Activated T-cell treated with anti-CD3 and anti-CD28 coated beads, Interleukin-2, amount 50 U/mL, for 72 hours (primary cell): Measurements from ENCODE around the gene SNRNP40. TPM values are rescaled to one million over a fixed set of nuclear protein-coding genes. Genes with fewer than 3 reads are reported as not detected.

Source experiments
- ATAC-seq, 2 donors: fragments of 150-1000 bp; cut with Tn5 transposase; replicated peaks in 1 of 2; 2 replicates each; pipeline ENCODE4 v1.10.0; 2021; ENCODE audit warnings: moderate library complexity in 2 of 2, mild to moderate bottlenecking in 1 of 2
- DNase-seq, 2 donors: peaks; one replicate each; pipeline ENCODE4 v3.0.0; 2021 to 2022; ENCODE audit warnings: mixed read lengths in 1 of 2
- H3K27ac Mint-ChIP-seq: one replicate; pipeline ENCODE4 v1.8.0; 2022; ENCODE audit warnings: mild to moderate bottlenecking, moderate library complexity, mixed read lengths
- H3K27me3 Mint-ChIP-seq: one replicate; pipeline ENCODE4 v1.8.0; 2022; ENCODE audit warnings: low read depth, mixed read lengths
- H3K36me3 Mint-ChIP-seq, 2 donors: one replicate each; pipeline ENCODE4 v1.8.0; 2022; ENCODE audit warnings: mixed read lengths in 2 of 2, mild to moderate bottlenecking in 1 of 2; ENCODE audit not compliant: insufficient read depth in 2 of 2
- H3K4me1 Mint-ChIP-seq: one replicate; pipeline ENCODE4 v1.8.0; 2022; ENCODE audit warnings: low read depth, mixed read lengths
- H3K4me3 Mint-ChIP-seq, 2 donors: one replicate each; pipeline ENCODE4 v1.8.0; 2022; ENCODE audit warnings: mild to moderate bottlenecking in 2 of 2, mixed read lengths in 2 of 2, moderate library complexity in 2 of 2
- H3K9me3 Mint-ChIP-seq, 2 donors: one replicate each; pipeline ENCODE4 v1.8.0; 2022; ENCODE audit warnings: mixed read lengths in 2 of 2
- total RNA-seq, 2 donors: library from RNA; stranded (reverse); gene quantifications; one replicate each; pipeline ENCODE4 v1.2.3, GENCODE V29; 2022

SNRNP40 gene
- total RNA-seq, 2 donors from 2014 or later, result 85.3 to 101 TPM

DNA sequence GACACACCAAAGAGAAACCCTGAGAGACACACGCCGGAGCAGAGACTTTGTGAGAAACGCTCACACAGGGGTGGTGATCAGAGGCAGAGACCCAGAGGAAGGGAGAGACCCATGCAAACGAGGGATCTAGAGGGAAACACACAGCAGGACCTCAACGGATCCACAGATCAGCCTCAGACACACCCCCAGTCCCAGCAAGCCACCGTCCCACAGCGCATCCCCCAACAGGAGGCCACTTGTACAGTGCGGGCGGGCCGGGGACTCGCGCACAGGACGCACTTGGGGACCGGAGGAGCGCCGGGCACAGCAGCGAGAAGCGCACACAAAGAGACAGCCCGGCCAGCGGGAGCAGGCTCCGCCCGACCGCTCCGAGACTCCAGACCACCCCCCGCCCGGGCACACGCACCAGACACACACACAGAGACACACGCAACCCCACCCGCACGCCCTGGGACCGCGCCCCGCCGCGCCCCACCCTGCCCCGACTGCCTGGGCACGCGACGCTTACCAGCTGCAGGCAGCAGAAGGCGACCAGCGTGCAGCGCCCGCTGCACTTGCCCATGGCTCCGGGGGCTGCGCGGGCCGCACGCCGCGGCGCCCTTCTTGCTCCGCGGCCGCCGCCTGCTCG is 57.5 kb downstream of the SNRNP40 start:
- H3K4me1 Mint-ChIP-seq, result peaks cover 17% of the 10 kb centered on the region
- peak; percentile 1 to 2 for DNase-seq
- H3K4me3 Mint-ChIP-seq, result peak overlapping the region; percentile 53 to 70
- H3K36me3 Mint-ChIP-seq, result no peaks in the 10 kb centered on the region
- peaks cover 56% of the 10 kb centered on the region for H3K27me3 Mint-ChIP-seq
- peak; percentile 36 to 50 for ATAC-seq
- no peaks in the 10 kb centered on the region for H3K9me3 Mint-ChIP-seq
- no peak overlapping the region for H3K27ac Mint-ChIP-seq

DNA sequence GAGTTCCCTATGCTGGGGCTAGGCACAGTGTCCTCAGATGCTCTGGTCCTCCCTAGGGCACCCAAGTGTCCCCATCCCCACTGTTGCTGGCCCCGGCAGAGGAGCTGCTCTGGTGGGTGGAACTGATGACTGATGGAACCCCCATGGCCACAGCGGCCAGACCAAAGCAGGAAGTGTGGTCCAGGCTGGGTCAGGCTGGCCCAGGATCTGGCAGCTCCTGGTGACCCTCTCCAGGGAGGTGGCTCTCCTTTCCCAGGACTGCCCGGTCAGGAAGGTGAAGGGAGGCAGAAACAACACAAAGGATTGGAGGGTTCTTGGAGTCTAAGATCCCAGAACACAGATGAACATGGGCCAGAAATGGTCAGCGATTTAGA is 58.0 kb downstream of the SNRNP40 start:
- no peak for ATAC-seq
- peaks cover 56% of the 10 kb centered on the region for H3K27me3 Mint-ChIP-seq

DNA sequence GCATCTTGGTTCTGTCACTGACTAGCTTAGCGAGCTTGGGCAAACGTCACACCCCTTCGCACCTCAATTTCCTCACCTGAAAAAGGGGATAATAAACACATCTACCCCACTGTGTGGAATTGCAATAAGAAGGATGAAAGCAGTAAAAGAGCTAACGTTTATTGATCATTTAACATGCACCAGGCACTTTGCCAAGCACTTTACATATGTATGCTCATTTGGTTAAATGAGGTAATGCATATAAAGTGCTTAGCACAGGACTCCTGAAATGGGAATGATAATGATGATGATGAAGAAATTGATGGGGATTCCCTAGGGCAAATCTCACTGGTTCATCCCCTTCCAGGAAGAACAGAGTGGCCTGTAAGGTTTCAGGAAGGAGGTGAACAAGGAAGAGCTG is 61.7 kb downstream of the SNRNP40 start:
- peaks cover 44% of the 10 kb centered on the region for H3K27me3 Mint-ChIP-seq
- no peak overlapping the region for H3K4me3 Mint-ChIP-seq
- DNase-seq, result no peak
- H3K9me3 Mint-ChIP-seq, result no peaks in the 10 kb centered on the region
- H3K27ac Mint-ChIP-seq, result no peak overlapping the region
- no peak for ATAC-seq
- peaks cover 7% of the 10 kb centered on the region for H3K4me1 Mint-ChIP-seq
- no peaks in the 10 kb centered on the region for H3K36me3 Mint-ChIP-seq

More for the DNA sequence above, 58.0 kb downstream of the SNRNP40 start:
- no peaks in the 10 kb centered on the region for H3K9me3 Mint-ChIP-seq
- peak overlapping the region; percentile 53 to 70 for H3K4me3 Mint-ChIP-seq
- peaks cover 17% of the 10 kb centered on the region for H3K4me1 Mint-ChIP-seq
- DNase-seq, result no peak
- no peaks in the 10 kb centered on the region for H3K36me3 Mint-ChIP-seq
- H3K27ac Mint-ChIP-seq, result no peak overlapping the region

DNA sequence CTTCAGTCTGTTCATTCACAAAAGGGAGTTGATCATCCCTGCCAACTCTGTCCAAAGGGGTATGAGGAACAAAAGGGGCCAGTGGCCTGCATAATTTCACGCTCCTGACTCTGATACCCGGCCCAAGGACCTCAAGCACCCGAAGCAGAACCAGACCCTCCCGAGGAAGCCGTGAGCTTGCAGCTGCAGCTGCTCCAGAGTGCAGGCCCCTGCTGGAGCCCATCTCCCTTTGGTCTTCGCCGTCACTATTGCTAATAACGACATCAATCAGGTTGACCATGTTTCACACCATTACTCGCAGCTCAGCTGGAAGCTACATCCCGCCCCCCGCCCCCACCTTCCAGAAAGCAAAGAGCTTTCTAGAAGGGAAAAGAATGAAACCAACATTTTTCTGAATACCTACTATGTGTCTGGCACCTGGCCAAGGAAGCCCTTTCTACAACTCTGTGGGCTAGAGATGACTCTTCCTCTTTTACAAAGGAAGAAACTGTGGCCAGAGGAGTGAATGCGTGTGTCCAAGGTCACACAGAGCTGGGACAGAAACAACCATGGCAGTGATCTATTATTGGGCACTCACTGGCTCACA is 62.4 kb downstream of the SNRNP40 start:
- peaks cover 43% of the 10 kb centered on the region for H3K27me3 Mint-ChIP-seq
- H3K27ac Mint-ChIP-seq, result no peak overlapping the region
- peaks cover 7% of the 10 kb centered on the region for H3K4me1 Mint-ChIP-seq
- H3K4me3 Mint-ChIP-seq, result no peak overlapping the region
- H3K9me3 Mint-ChIP-seq, result no peaks in the 10 kb centered on the region
- H3K36me3 Mint-ChIP-seq, result no peaks in the 10 kb centered on the region
- DNase-seq (no peak), ATAC-seq (no peak)

DNA sequence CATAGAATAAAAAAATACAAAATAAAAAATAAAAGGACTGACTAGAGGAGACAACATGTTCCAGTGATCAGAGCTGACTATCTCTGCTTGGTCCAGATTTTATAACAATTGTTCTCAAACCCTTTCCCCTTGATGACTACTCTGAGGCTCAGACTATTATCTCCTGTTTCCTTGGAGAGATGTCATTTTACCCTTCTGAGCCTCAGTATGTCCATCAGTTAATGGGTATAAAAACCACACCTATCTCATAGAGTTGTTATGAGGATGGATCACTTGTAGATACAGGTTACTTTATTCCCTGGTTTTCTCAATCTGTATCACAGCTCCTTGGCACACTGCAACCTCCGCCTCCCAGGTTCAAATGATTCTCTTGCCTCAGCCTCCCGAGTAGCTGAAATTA is 63.9 kb downstream of the SNRNP40 start:
- Mint-ChIP-seq H3K4me3 (no peak overlapping the region), H3K27ac (no peak overlapping the region), H3K9me3 (no peaks in the 10 kb centered on the region), H3K4me1 (no peaks in the 10 kb centered on the region), H3K27me3 (peaks cover 28% of the 10 kb centered on the region), H3K36me3 (no peaks in the 10 kb centered on the region)
- no peak for DNase-seq
- no peak for ATAC-seq

DNA sequence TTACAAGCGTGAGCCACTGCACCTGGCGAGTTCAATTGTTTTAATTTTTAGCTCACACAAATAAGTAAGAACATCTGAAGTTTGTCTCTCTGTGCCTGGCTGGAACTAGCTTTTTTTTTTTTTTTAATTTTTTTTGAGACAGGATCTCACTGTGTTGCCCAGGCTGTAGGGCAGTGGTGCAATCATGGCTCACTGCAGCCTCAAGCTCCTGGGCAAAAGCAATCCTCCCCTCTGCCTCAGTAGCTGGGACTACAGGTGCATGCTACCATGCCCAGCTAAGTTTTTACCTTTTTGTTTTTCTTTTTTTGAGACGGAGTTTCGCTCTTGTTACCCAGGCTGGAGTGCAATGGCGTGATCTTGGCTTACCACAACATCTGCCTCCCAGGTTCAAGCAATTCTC is 64.8 kb downstream of the SNRNP40 start:
- Mint-ChIP-seq H3K36me3 (no peaks in the 10 kb centered on the region), H3K4me1 (no peaks in the 10 kb centered on the region), H3K27me3 (peaks cover 25% of the 10 kb centered on the region), H3K9me3 (no peaks in the 10 kb centered on the region), H3K27ac (no peak overlapping the region), H3K4me3 (no peak overlapping the region)
- DNase-seq (no peak), ATAC-seq (no peak)

DNA sequence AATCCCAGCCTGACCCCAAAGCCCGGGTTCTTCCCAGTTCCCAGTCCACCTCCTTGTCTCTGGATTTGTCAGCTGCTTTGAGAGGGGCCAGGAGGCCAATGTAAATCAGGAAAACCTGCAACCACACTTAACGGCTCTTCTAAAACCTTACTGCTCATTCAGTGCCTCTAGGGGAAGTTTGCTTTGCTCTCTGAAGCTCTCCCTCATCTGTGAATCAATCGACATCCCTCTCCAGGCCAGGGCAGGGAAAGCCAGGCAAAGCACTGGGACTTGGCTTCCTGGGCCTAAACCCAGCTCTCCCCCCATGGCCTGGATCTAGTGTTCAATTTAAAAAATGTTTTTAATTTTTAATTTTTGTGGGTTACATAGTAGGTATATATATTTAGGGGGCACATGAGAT is 66.2 kb downstream of the SNRNP40 start:
- H3K9me3 Mint-ChIP-seq, result no peaks in the 10 kb centered on the region
- no peaks in the 10 kb centered on the region for H3K36me3 Mint-ChIP-seq
- no peak overlapping the region for H3K4me3 Mint-ChIP-seq
- H3K27me3 Mint-ChIP-seq, result peaks cover 11% of the 10 kb centered on the region
- ATAC-seq (no peak), DNase-seq (no peak)
- H3K4me1 Mint-ChIP-seq, result no peaks in the 10 kb centered on the region
- H3K27ac Mint-ChIP-seq, result no peak overlapping the region

DNA sequence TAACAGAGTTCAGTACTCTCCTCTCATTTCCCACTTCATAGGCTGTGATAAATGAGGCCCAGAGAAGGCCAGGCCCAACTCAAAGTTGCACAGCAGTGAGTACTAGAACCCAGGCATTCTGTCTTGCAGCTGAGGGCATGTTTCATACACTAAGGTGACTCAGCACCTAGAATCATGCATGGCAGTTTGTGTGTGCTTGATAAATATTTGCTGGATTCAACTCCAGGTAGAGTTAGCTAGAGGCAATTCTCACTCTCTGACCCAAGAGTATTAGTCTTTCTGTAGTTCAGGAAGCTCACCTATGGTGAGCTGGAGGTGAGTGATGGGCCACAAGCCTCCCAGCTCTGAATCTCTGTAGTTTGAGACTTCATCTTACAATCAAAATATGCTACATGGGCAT is 67.6 kb downstream of the SNRNP40 start:
- DNase-seq (no peak), ATAC-seq (no peak)
- H3K36me3 Mint-ChIP-seq, result no peaks in the 10 kb centered on the region
- H3K27ac Mint-ChIP-seq, result no peak overlapping the region
- no peaks in the 10 kb centered on the region for H3K9me3 Mint-ChIP-seq
- H3K27me3 Mint-ChIP-seq, result no peaks in the 10 kb centered on the region
- H3K4me3 Mint-ChIP-seq, result no peak overlapping the region
- H3K4me1 Mint-ChIP-seq, result no peaks in the 10 kb centered on the region

DNA sequence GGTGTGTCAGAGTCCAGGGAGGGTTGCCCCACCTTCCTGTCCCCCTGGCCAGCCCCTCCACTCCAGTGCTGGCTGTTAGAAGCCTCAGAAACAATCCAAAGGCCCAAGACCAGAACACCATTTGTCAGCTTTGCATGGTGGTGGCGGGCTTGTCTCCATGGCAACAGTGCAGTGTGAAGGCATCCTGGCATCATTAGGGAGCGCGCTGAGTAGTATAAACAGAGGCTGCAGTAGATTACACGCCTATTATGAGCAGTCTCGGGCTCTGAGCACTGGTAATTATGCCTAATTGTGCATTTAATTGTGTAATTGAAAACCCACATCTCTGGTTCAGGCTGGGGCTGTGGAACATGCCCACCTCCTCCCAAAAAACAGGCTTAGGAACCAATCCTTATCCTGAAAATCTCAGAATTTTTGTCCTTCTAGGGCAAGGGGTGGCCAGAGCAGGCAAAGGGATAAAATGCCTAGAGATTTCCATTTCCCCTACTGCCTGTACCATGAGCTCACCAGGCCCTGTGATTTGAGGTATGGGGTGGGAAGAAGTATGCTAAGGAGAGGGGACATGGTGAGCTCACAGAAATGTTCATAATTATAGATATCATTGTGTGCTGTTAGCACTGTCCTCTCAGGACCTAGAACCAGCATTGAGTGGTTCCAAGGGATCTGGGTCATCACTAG is 68.6 kb downstream of the SNRNP40 start:
- H3K36me3 Mint-ChIP-seq, result no peaks in the 10 kb centered on the region
- no peaks in the 10 kb centered on the region for H3K9me3 Mint-ChIP-seq
- H3K4me3 Mint-ChIP-seq, result no peak overlapping the region
- no peaks in the 10 kb centered on the region for H3K27me3 Mint-ChIP-seq
- ATAC-seq, result no peak
- H3K4me1 Mint-ChIP-seq, result no peaks in the 10 kb centered on the region
- no peak for DNase-seq
- no peak overlapping the region for H3K27ac Mint-ChIP-seq

DNA sequence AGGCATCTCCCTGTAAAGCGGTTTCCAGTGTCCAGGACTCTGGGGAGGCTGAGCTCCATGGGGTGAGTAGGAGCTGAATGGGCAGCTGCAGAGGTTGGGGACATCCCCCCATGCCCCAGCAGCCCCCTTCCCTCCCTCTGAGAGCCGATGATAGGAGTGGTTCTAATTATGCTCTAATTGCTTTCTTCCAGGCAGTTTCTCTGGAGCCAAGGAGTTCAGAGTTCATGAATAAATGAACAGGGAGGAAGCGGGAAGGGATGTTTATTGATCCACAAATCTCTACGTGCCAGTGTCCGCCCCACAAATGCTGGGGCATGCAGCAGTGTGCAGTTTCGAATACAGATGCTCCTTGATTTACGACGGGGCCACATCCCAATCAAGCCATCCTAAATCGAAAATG is 72.5 kb downstream of the SNRNP40 start:
- H3K27ac Mint-ChIP-seq, result no peak overlapping the region
- no peak overlapping the region for H3K4me3 Mint-ChIP-seq
- H3K9me3 Mint-ChIP-seq, result no peaks in the 10 kb centered on the region
- H3K27me3 Mint-ChIP-seq, result no peaks in the 10 kb centered on the region
- DNase-seq, result no peak
- H3K36me3 Mint-ChIP-seq, result no peaks in the 10 kb centered on the region
- no peaks in the 10 kb centered on the region for H3K4me1 Mint-ChIP-seq
- ATAC-seq, result no peak

DNA sequence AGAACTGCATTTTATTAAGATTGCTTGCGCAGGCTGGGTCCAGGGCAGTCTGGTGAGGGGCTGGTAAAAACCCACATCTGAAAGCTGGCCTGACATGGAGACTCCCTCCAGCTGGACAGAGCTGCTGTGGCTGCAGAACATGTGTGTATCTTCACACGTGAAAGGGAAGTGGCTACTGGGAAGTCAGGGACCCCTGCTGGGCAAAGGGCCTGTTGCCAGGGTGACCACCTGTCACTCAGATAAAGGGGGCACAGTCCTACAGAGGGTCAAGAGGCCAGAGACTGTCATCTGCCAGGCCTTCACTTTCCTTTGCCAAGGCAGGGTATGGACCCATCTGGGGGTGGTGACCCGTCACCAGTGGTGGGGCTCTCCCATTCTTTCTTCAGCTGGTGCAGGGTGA is 74.4 kb downstream of the SNRNP40 start:
- Mint-ChIP-seq H3K36me3 (no peaks in the 10 kb centered on the region), H3K27me3 (no peaks in the 10 kb centered on the region), H3K27ac (no peak overlapping the region), H3K4me3 (no peak overlapping the region), H3K9me3 (no peaks in the 10 kb centered on the region), H3K4me1 (no peaks in the 10 kb centered on the region)
- ATAC-seq, result no peak
- no peak for DNase-seq

DNA sequence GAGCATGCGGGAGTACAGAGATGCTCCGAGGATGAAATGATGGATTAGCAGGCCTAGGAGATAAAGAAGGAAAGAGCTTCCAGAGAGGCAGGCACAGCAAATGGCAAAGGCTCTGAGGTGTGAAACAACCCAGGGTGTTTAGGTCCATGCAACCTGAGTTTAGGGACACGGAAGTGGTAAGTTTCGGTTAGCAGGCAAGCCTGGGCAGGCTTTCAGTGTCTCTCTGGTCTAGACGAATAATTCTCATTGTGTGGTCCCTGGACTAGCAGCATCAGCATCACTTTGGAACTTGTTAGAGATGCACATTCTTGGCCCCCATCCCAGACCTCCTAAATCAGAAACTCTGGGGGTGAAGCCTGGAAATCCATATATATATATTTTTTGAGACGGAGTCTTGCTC is 75.5 kb downstream of the SNRNP40 start:
- ATAC-seq, result no peak
- Mint-ChIP-seq H3K4me1 (no peaks in the 10 kb centered on the region), H3K36me3 (no peaks in the 10 kb centered on the region)

DNA sequence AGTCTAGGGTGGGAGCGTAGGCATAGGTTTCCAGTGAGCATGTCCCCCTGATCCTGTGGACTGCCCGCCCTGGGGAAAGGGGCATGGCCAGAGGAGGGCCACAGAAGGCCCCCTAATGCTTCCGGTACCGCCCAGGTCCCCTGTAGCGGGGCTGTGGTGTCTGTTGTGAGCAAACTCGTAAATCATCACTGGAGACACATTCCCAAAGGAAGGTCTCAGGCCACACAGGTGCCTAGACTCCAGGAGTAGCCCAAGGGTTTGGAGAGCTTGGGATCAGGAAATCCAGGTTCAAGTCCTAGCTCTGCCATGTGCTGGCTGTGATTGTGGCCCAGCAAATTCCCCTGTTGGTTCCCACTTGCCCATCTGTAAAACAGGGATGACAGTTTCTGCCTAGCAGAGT is 77.1 kb downstream of the SNRNP40 start:
- DNase-seq (no peak), ATAC-seq (no peak)
- Mint-ChIP-seq H3K27ac (no peak overlapping the region), H3K27me3 (peaks cover 2% of the 10 kb centered on the region), H3K4me1 (no peaks in the 10 kb centered on the region), H3K4me3 (no peak overlapping the region), H3K9me3 (no peaks in the 10 kb centered on the region), H3K36me3 (no peaks in the 10 kb centered on the region)

More for the DNA sequence above, 75.5 kb downstream of the SNRNP40 start:
- DNase-seq, result no peak
- Mint-ChIP-seq H3K27ac (no peak overlapping the region), H3K4me3 (no peak overlapping the region), H3K9me3 (no peaks in the 10 kb centered on the region), H3K27me3 (no peaks in the 10 kb centered on the region)

DNA sequence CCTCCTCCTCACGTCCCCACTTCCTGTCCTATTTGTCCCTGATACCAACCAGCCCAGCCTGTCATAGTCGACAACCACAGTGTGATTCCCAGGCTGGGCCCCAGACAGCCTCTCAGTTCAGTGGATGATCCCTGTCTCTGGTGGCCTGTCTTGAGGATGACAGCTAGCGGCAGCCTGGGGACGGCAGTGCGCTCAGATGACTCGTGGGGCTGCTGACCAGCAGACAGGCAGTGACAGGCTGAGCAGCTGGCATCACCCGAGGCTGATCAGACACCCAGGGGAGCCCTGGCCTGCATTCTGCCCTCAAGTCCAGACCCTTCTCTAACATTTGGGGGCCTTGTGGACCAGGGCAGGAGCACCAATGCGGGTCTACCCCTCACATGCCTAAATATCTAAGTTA is 77.9 kb downstream of the SNRNP40 start:
- no peak overlapping the region for H3K4me3 Mint-ChIP-seq
- DNase-seq, result no peak
- no peaks in the 10 kb centered on the region for H3K9me3 Mint-ChIP-seq
- H3K36me3 Mint-ChIP-seq, result no peaks in the 10 kb centered on the region
- no peak overlapping the region for H3K27ac Mint-ChIP-seq
- ATAC-seq, result no peak
- peaks cover 6% of the 10 kb centered on the region for H3K27me3 Mint-ChIP-seq
- H3K4me1 Mint-ChIP-seq, result no peaks in the 10 kb centered on the region
